Measurements from ENCODE around the gene PRIM2. TPM values are rescaled to one million over a fixed set of nuclear protein-coding genes. Genes with fewer than 3 reads are reported as not detected.
"Not testable (repeated sequence)": the region's sequence is repeated elsewhere in the genome, so short reads cannot be mapped to it uniquely, and the experiment has no call there.

The PRIM2 gene
- polyA plus RNA-seq, 1 donor = 9.5 TPM

- H3K4me1 ChIP-seq (ENCODE audit: control insufficient read depth, insufficient read depth, low read length); DNase-seq; H3K36me3 ChIP-seq (ENCODE audit: control insufficient read depth, insufficient read depth, low read length); H3K27me3 ChIP-seq (ENCODE audit: control insufficient read depth, insufficient read depth, low read length); H3K9me3 ChIP-seq (ENCODE audit: control insufficient read depth, low read depth, low read length); H3K4me3 ChIP-seq (ENCODE audit: low read length); H3K27ac ChIP-seq (ENCODE audit: low read length): not testable (repeated sequence)
Observed at GRCh38 chr6:57358319-57358718, 40.9 kb downstream of the PRIM2 start.

GRCh38 chr6:57359766-57360165 is 42.3 kb downstream of the PRIM2 start:
- H3K4me1 ChIP-seq (ENCODE audit: control insufficient read depth, insufficient read depth, low read length); H3K4me3 ChIP-seq (ENCODE audit: low read length); H3K27ac ChIP-seq (ENCODE audit: low read length); DNase-seq; H3K27me3 ChIP-seq (ENCODE audit: control insufficient read depth, insufficient read depth, low read length); H3K36me3 ChIP-seq (ENCODE audit: control insufficient read depth, insufficient read depth, low read length); H3K9me3 ChIP-seq (ENCODE audit: control insufficient read depth, low read depth, low read length): not testable (repeated sequence)

- H3K4me1 ChIP-seq (ENCODE audit: control insufficient read depth, insufficient read depth, low read length); H3K27me3 ChIP-seq (ENCODE audit: control insufficient read depth, insufficient read depth, low read length); H3K9me3 ChIP-seq (ENCODE audit: control insufficient read depth, low read depth, low read length); H3K4me3 ChIP-seq (ENCODE audit: low read length); H3K27ac ChIP-seq (ENCODE audit: low read length); DNase-seq; H3K36me3 ChIP-seq (ENCODE audit: control insufficient read depth, insufficient read depth, low read length): not testable (repeated sequence)
- WGBS (ENCODE audit: insufficient coverage, low lambda C conversion rate) = no CpG with 5 or more reads among the region's 2 CpGs
Observed at GRCh38 chr6:57362340-57362739, 44.9 kb downstream of the PRIM2 start.

DNA sequence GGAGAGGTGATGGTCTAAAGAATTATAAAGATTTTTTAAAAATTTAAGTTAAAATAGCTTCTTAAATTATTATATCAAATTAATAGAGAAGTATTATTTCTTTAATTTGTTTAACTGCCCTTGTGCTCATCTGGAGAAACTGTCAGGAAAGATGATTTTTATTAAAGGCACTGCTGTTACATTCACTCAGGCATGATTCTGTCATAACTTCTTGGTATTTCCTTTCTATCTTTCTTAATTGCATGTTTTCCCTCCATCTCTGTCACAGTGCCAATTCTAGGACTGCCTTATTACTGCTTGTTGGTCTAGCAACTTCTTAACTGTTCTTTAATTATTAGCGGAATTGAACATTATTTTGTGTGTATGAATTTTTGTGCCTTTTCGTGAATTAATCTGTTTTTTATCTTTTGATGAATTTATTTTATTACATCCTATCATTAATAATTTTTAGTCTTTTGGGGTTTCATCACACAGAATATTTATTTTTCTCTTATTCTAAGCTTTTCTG is 47.7 kb downstream of the PRIM2 start:
- H3K9me3 ChIP-seq (ENCODE audit: control insufficient read depth, low read depth, low read length); H3K27ac ChIP-seq (ENCODE audit: low read length); DNase-seq; H3K4me3 ChIP-seq (ENCODE audit: low read length); H3K27me3 ChIP-seq (ENCODE audit: control insufficient read depth, insufficient read depth, low read length); H3K4me1 ChIP-seq (ENCODE audit: control insufficient read depth, insufficient read depth, low read length); H3K36me3 ChIP-seq (ENCODE audit: control insufficient read depth, insufficient read depth, low read length): not testable (repeated sequence)
- WGBS (ENCODE audit: insufficient coverage, low lambda C conversion rate) = 100% methylated on average over 1 of the region's 2 CpGs

DNA sequence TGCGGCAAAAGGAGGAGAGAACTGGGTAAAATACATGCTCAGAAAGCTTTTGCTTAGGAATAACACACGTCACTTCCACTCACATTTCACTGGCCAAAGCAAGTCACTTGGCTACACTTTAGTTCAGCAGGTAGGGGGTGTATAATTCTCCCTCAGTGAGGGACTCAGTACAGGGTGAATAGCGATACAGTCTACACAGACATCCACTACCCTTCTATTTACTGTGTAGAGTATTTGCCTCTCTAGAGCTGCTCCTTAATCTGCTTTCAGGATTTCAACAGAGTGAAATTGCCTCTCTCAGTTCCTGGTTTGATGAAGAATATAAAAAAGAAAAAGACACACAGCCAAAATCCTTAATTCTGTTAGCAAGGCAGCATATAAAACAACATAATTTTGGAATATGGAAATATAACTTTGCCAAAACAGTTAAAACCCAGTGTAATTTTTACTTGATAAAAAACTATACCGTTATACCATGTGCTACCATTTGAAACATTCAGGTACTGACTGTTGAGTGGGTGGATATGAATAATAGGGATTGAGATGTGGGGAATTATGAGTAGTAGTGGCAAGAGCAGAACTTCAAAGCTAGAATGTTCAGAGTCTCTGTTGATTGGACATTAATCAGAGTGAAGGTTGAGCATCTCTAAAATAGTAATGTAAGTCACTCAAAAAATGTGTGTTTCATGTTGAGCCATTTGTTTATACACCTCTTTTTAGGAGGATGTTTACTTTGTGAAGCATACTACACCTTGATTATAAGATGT is 51.7 kb downstream of the PRIM2 start:
- H3K36me3 ChIP-seq (ENCODE audit: control insufficient read depth, insufficient read depth, low read length); H3K27me3 ChIP-seq (ENCODE audit: control insufficient read depth, insufficient read depth, low read length); H3K4me3 ChIP-seq (ENCODE audit: low read length); H3K9me3 ChIP-seq (ENCODE audit: control insufficient read depth, low read depth, low read length); H3K27ac ChIP-seq (ENCODE audit: low read length); DNase-seq; H3K4me1 ChIP-seq (ENCODE audit: control insufficient read depth, insufficient read depth, low read length): not testable (repeated sequence)
- no CpG with 5 or more reads among the region's 4 CpGs for WGBS (ENCODE audit: insufficient coverage, low lambda C conversion rate)

DNA sequence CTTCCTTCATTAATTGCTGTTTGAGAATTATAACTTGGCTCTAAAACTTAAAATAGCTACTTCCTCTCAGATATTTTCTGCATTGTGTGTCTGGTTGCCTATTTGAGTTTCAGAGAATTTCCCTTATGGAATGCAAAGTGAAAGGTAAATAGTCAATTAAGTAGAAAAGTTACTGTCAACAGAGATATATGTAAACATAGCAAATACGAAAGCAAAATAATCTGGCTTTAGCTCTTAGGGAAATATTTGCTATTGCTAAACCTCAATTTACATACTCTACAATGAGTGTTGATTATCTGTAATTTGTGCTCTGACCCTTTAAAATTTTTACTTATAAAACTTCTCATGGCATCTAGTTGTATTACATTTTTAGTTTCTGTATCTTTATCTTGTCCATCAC is 54.3 kb downstream of the PRIM2 start:
- not testable (repeated sequence) for H3K4me1 ChIP-seq (ENCODE audit: control insufficient read depth, insufficient read depth, low read length); H3K36me3 ChIP-seq (ENCODE audit: control insufficient read depth, insufficient read depth, low read length); H3K9me3 ChIP-seq (ENCODE audit: control insufficient read depth, low read depth, low read length); DNase-seq; H3K27me3 ChIP-seq (ENCODE audit: control insufficient read depth, insufficient read depth, low read length); H3K27ac ChIP-seq (ENCODE audit: low read length); H3K4me3 ChIP-seq (ENCODE audit: low read length)
- 100% methylated on average over 1 of the region's 1 CpG for WGBS (ENCODE audit: insufficient coverage, low lambda C conversion rate)

DNA sequence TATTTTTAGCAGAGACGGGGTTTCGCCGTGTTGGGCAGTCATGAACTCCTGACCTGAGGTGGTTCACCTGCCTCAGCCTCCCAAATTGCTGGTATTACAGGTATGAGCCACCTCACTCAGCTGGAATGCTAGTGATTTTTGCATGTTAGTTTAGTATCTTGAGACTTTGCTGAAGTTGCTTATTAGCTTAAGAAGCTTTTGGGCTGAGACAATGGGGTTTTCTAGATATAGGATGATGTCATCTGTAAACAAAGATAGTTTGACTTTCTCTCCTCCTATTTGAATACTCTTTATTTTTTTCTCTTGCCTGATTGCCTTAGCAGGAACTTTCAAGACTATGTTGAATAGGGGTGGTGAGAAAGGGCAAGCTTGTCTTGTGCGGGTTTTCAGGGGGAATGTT is 57.3 kb downstream of the PRIM2 start:
- WGBS (ENCODE audit: insufficient coverage, low lambda C conversion rate) = no CpG with 5 or more reads among the region's 4 CpGs
- not testable (repeated sequence) for H3K27ac ChIP-seq (ENCODE audit: low read length); DNase-seq; H3K4me1 ChIP-seq (ENCODE audit: control insufficient read depth, insufficient read depth, low read length); H3K27me3 ChIP-seq (ENCODE audit: control insufficient read depth, insufficient read depth, low read length); H3K36me3 ChIP-seq (ENCODE audit: control insufficient read depth, insufficient read depth, low read length); H3K4me3 ChIP-seq (ENCODE audit: low read length); H3K9me3 ChIP-seq (ENCODE audit: control insufficient read depth, low read depth, low read length)

DNA sequence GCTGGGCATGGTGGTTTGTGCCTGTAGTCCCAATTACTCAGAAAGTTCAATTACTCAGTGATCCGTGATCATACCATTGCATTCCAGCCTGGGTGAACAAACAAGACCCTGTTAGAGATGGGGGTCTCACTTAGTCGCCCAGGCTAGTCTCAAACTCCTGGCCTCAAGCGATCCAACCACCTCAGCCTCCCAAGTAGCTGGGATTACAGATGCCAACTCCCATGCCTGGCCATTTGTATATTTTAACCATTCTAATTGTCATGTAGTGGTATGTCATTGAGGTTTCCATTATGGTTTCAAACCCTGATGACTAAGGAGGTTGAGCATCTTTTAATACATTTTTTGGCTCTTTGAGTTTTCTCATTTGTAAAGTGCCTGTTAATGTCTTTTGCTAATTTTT is 58.7 kb downstream of the PRIM2 start:
- not testable (repeated sequence) for H3K27me3 ChIP-seq (ENCODE audit: control insufficient read depth, insufficient read depth, low read length); H3K4me3 ChIP-seq (ENCODE audit: low read length); H3K36me3 ChIP-seq (ENCODE audit: control insufficient read depth, insufficient read depth, low read length); H3K9me3 ChIP-seq (ENCODE audit: control insufficient read depth, low read depth, low read length); H3K4me1 ChIP-seq (ENCODE audit: control insufficient read depth, insufficient read depth, low read length); H3K27ac ChIP-seq (ENCODE audit: low read length); DNase-seq
- WGBS (ENCODE audit: insufficient coverage, low lambda C conversion rate) = no CpG with 5 or more reads among the region's 3 CpGs

GRCh38 chr6:57389038-57389592 is 71.7 kb downstream of the PRIM2 start:
- not testable (repeated sequence) for H3K9me3 ChIP-seq (ENCODE audit: control insufficient read depth, low read depth, low read length); H3K4me1 ChIP-seq (ENCODE audit: control insufficient read depth, insufficient read depth, low read length); H3K4me3 ChIP-seq (ENCODE audit: low read length); H3K27ac ChIP-seq (ENCODE audit: low read length); H3K36me3 ChIP-seq (ENCODE audit: control insufficient read depth, insufficient read depth, low read length); H3K27me3 ChIP-seq (ENCODE audit: control insufficient read depth, insufficient read depth, low read length); DNase-seq
- WGBS (ENCODE audit: insufficient coverage, low lambda C conversion rate) = no CpG with 5 or more reads among the region's 2 CpGs

GRCh38 chr6:57390818-57391217 is 73.4 kb downstream of the PRIM2 start:
- not testable (repeated sequence) for H3K4me1 ChIP-seq (ENCODE audit: control insufficient read depth, insufficient read depth, low read length); H3K4me3 ChIP-seq (ENCODE audit: low read length); H3K9me3 ChIP-seq (ENCODE audit: control insufficient read depth, low read depth, low read length); H3K27me3 ChIP-seq (ENCODE audit: control insufficient read depth, insufficient read depth, low read length); H3K27ac ChIP-seq (ENCODE audit: low read length); DNase-seq; H3K36me3 ChIP-seq (ENCODE audit: control insufficient read depth, insufficient read depth, low read length)
- WGBS (ENCODE audit: insufficient coverage, low lambda C conversion rate) = no CpG with 5 or more reads among the region's 2 CpGs

GRCh38 chr6:57392047-57392446 is 74.6 kb downstream of the PRIM2 start:
- H3K4me3 ChIP-seq (ENCODE audit: low read length); H3K9me3 ChIP-seq (ENCODE audit: control insufficient read depth, low read depth, low read length); H3K27me3 ChIP-seq (ENCODE audit: control insufficient read depth, insufficient read depth, low read length); H3K36me3 ChIP-seq (ENCODE audit: control insufficient read depth, insufficient read depth, low read length); H3K4me1 ChIP-seq (ENCODE audit: control insufficient read depth, insufficient read depth, low read length); DNase-seq; H3K27ac ChIP-seq (ENCODE audit: low read length): not testable (repeated sequence)
- WGBS (ENCODE audit: insufficient coverage, low lambda C conversion rate) = 100% methylated on average over 1 of the region's 3 CpGs
